HPDE6-E6E7 (cell line): ENCODE results near the gene FBXL5.

Experiments
- DNase-seq: peaks from one replicate; pipeline ENCODE4 v3.0.0; 2011; ENCODE audit warnings: missing footprints; ENCODE audit errors: extremely low spot score

FBXL5 gene

GRCh38 chr4:15562623-15563022 lies 92.5 kb downstream of the FBXL5 start:
- no peak for DNase-seq

GRCh38 chr4:15562114-15562513 lies 93.0 kb downstream of the FBXL5 start:
- DNase-seq = no peak

DNA sequence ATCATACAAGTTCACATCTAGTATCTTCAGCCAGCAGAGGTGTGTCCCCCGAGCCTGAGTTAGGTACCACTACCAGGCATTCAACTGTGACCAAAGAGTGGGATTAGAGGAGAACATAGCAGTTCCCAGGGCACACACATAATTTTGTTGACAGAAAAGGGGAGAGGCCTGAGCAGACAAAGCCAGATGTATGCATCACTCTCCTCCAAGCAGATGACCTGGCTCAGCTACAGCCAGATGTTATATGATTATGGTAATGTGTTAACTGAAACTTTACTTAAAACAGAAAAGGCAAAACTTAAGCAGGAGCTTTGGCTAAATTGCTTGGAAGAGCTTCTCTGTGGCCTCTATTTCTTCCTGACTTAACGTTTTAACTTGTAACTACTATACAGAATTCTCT lies 96.6 kb downstream of the FBXL5 start:
- no peak for DNase-seq

- DNase-seq = no peak
Measured at GRCh38 chr4:15557786-15558550, 97.2 kb downstream of the FBXL5 start.

DNA sequence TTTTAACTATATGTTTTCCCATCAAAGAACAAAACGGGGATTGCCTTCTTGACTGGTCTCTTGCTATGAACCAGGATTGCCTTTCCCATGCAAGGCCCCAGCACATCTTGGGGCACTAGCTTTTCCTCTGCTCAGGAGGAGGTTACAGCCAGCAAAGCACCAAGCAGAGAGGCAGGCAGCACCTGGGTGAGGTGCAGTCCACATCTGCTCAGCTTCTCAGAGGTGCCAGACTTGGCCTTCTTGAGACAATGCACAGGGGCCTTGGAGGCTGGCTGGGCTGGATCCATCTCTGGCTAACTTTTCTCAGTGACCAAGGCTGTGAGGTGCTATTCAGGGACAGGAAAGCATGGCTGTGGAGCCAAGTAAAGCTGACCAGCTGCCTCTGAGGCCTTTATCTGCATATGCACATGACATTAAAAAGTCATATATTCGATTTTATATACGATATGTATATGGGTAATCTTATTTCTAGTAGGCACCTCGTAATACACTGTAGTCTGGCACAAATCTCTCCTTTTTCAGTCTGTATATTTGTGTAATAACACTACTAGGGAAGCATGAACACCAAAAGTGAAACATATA lies 98.6 kb downstream of the FBXL5 start:
- DNase-seq = no peak
